Psoas muscle (tissue), 8 donors: ENCODE results near the gene STAMBPL1. TPM values are rescaled to one million over a fixed set of nuclear protein-coding genes. Genes with fewer than 3 reads are reported as not detected.

Source experiments
- ATAC-seq, 4 donors: fragments of 200-7000 bp; cut with Tn5 transposase; one replicate each; pipeline ENCODE4 v1.9.1; 2020; ENCODE audit warnings: moderate library complexity in 3 of 4, mild to moderate bottlenecking in 2 of 4
- DNase-seq, 2 donors: peaks; one replicate each; pipeline ENCODE4 v3.0.0-alpha.2; 2020
- H3K27ac ChIP-seq: fragments of 200-600 bp; one replicate; pipeline ENCODE4 v1.8.0; 2022
- H3K27me3 ChIP-seq, 3 donors: fragments of 200-600 bp in 1 of 3; one replicate each; pipeline versions ENCODE4 v1.6.1 to v1.8.0; 2013 to 2022; ENCODE audit warnings: low read length in 2 of 3, mild to moderate bottlenecking in 2 of 3, moderate library complexity in 1 of 3; ENCODE audit not compliant: insufficient read depth in 3 of 3
- H3K36me3 ChIP-seq, 2 donors: fragments of 200-600 bp in 1 of 2; one replicate each; pipeline versions ENCODE4 v1.6.1 to v1.8.0; 2013 to 2022; ENCODE audit warnings: low read depth in 1 of 2, mild to moderate bottlenecking in 1 of 2, moderate library complexity in 1 of 2; ENCODE audit not compliant: insufficient read depth in 1 of 2
- H3K4me1 ChIP-seq: fragments of 200-600 bp; one replicate; pipeline ENCODE4 v1.8.0; 2022
- H3K4me3 ChIP-seq: fragments of 200-600 bp; one replicate; pipeline ENCODE4 v1.8.0; 2022; ENCODE audit warnings: mild to moderate bottlenecking
- H3K9me3 ChIP-seq: fragments of 200-600 bp; one replicate; pipeline ENCODE4 v1.8.0; 2022
- CTCF ChIP-seq: fragments of 200-600 bp; IDR thresholded peaks from one replicate; pipeline ENCODE4 v1.8.0; 2022; ENCODE audit warnings: antibody characterized with exemption
- WGBS, 3 donors: extraction: QIAGEN DNeasy Blood & Tissue Kit; methylation state at CpG; one replicate each; pipeline versions ENCODE4 v1.1.6 to v1.1.7; 2013; 5-methylcytosine and 5-hydroxymethylcytosine counted together
- intact Hi-C, 2 donors: fragments of 100-400 bp; cut with DNase I; formaldehyde crosslinking; loops; one replicate each; pipeline versions ENCODE4 v1.11.0 to v1.14.2; 2022
- polyA plus RNA-seq, 3 donors: library from polyadenylated mRNA; stranded (reverse); fragments of 200-250 nt; gene quantifications; one replicate each; pipeline ENCODE4 v1.2.3, GENCODE V29; 2013
- total RNA-seq, 4 donors: library from RNA; stranded (reverse); fragmentation: NEBNext Ultra II Directional in 2 of 4; extraction: Animal tissue kit (Norgen Biotek cat#: 25700) in 2 of 4; gene quantifications; one replicate each; pipeline versions ENCODE4 v1.2.1 to v1.2.4, GENCODE V29; 2021 to 2023
- donor health status: healthy with polysubstance abuse.
- donor health status: DM: no; HTN: no; CAD: no; lungs with moderate emphysema.
- donor health status: Bipolar disorder and iron deficiency.
- donor health status: healthy.
- donor health status: DM: yes; HTN: yes; CAD: no.
- donor health status: DM: no; HTN: no; CAD: no.
- donor health status: DM: no; HTN: no; CAD: no.
- donor health status: DM: yes; HTN: yes; CAD: no.

STAMBPL1 gene
- total and polyA plus RNA-seq, 7 donors = 0.23 to 1.4 (median 0.92) TPM

GRCh38 chr10:88949051-88949450 lies 69.0 kb downstream of the STAMBPL1 start:
- no peaks in the 10 kb centered on the region for H3K9me3 ChIP-seq
- no peak for TF ChIP-seq CTCF
- peaks cover 0 to 2% of the 10 kb centered on the region in 2 donors for H3K36me3 ChIP-seq
- 63 to 77% (median 69%) methylated on average over 2 of the region's 2 CpGs for WGBS, 3 donors
- H3K4me3 ChIP-seq = peak overlapping the region; percentile 55
- no peaks in the 10 kb centered on the region for H3K27me3 ChIP-seq
- no peak for ATAC-seq
- DNase-seq = no peak
- intact Hi-C loops = no loop called here
- no peak overlapping the region for H3K27ac ChIP-seq
- no peaks in the 10 kb centered on the region for H3K4me1 ChIP-seq

GRCh38 chr10:88949912-88950837 lies 70.1 kb downstream of the STAMBPL1 start:
- ATAC-seq (no peak), DNase-seq (no peak)
- H3K4me3 ChIP-seq = peak overlapping the region; percentile 55
- WGBS, 3 donors = 36 to 56% (median 37%) methylated on average over 3 of the region's 3 CpGs
- H3K27me3 ChIP-seq = no peaks in the 10 kb centered on the region
- H3K4me1 ChIP-seq = no peaks in the 10 kb centered on the region
- H3K36me3 ChIP-seq = no peaks in the 10 kb centered on the region
- intact Hi-C loops = no loop called here
- no peak for TF ChIP-seq CTCF
- H3K9me3 ChIP-seq = no peaks in the 10 kb centered on the region
- H3K27ac ChIP-seq = peak overlapping the region; percentile 64

- Histone ChIP-seq H3K4me3 (peak within 1 kb of the TSS; percentile 55), H3K27me3 (no peaks in the 10 kb centered on the region), H3K9me3 (no peaks in the 10 kb centered on the region), H3K4me1 (no peaks in the 10 kb centered on the region), H3K36me3 (no peaks in the 10 kb centered on the region), H3K27ac (peak within 1 kb of the TSS; percentile 66)
- 35 to 61% (median 37%) methylated on average over 8 of the region's 8 CpGs for WGBS, 3 donors
- no peak for TF ChIP-seq CTCF
- peak in 3 of 4 donors; percentile 24 to 37 (median 28) for ATAC-seq
- no peak for DNase-seq
- intact Hi-C loops = no loop called here
These were observed 72.6 kb downstream of the STAMBPL1 start, which contains the start of gene ACTA2 for GRCh38 chr10:88952647-88953111. ACTA2 (minus strand) TSS chr10:88952773; CDS start chr10:88948930, 3,843 bp downstream.

- H3K36me3 ChIP-seq = no peaks in the 10 kb centered on the region
- intact Hi-C loops = no loop called here
- H3K27me3 ChIP-seq = no peaks in the 10 kb centered on the region
- no peak for DNase-seq
- no peak for TF ChIP-seq CTCF
- H3K27ac ChIP-seq = peak overlapping the region; percentile 18
- ATAC-seq = no peak
- no peaks in the 10 kb centered on the region for H3K4me1 ChIP-seq
- H3K4me3 ChIP-seq = no peak overlapping the region
- no peaks in the 10 kb centered on the region for H3K9me3 ChIP-seq
- WGBS, 3 donors = 75 to 84% (median 77%) methylated on average over 5 of the region's 5 CpGs
These were observed 73.6 kb downstream of the STAMBPL1 start for GRCh38 chr10:88953662-88954061.
